Activated CD4-positive, alpha-beta T cell treated with anti-CD3 and anti-CD28 coated beads, Interleukin-10, Interleukin-2, amounts not matched to agents 100 ng/mL and 50 ng/mL, durations not matched to agents 16 hours and 8 hours (primary cell): Measurements from ENCODE around the gene PPFIBP2.

Experiments used
- DNase-seq: peaks from one replicate; pipeline ENCODE4 v3.0.0-alpha.2; 2020

PPFIBP2 gene

DNA sequence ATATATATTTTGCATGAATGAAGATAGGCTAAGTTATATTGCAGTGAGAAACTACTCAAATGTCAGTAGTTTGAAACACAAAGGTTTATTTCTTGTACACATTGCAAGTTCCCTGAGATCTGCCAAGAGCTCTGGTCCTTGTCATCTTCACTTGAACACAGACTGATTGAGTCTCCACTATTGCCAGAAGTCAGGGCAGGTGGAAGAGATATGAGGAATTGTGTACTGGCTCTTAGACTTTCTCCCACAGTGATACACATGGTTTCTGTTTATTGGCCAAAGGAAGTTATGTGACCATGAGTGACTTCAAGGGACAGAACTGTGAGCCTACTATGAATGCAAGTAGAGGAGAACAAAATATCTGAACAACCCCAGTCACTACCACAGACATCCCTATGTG, 44.2 kb downstream of the PPFIBP2 start:
- DNase-seq = no peak

DNA sequence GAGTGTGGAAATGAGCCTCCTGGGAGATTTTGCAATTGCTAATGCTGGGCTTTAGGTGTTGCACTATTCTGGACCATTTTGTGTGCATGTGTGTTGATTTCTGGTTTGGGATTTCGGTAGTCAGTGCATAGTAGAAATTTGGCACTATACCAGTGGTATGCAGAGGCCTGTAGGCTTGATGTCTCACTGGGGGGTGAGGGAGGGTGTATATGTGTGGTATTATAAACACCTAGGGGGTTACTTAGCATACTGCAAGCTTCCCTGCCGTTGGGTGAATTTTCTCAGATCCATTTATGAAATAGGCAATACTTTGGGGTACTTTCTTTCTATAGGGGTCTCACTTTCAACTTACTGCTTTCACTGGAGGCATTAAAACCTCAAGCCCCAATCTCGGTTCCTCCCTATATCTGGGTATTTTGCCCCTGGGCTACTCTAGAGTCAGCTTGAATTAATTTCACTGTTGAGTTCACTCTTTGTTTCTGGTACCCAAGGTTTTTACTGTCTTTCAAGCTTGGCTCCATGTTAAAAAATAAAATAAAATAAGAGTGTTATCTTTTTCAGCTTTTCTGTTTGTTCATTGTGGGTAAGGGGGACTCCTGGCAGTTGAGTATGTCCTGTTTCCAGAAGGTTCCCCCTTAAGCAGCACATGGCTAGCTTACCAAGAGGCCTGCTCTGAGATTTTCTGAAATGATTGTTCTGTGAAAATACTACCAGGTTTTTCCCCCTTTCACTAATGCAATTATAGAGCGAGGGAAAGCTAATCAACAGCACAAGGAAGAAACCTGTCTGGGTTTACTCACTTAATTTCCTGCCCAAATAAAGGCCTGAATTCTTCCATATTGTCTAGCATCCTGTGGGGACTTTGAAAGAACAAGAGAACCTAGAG, 45.8 kb downstream of the PPFIBP2 start:
- DNase-seq = no peak

DNA sequence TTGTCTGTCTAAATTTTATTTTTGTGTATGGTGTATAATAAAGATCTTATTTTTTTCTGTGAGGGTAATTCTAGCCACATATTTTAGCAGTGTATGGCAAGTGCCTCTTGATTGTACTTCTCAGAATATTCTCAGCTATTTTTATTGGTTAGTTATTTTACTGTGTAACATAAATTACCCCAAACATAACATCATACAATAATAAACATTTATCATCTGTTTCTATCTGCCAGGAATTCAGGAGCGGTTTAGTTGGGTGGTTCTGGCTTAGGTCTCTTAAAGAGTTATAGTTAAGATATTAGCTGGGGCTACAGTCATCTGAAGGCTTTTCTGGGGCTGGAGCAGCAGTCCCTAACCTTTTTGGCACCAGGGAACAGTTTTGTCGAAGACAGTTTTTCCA, 47.8 kb downstream of the PPFIBP2 start:
- no peak for DNase-seq

GRCh38 chr11:7563281-7563680, 49.5 kb downstream of the PPFIBP2 start:
- DNase-seq = no peak

GRCh38 chr11:7564803-7565202, 51.0 kb downstream of the PPFIBP2 start:
- DNase-seq = no peak

DNA sequence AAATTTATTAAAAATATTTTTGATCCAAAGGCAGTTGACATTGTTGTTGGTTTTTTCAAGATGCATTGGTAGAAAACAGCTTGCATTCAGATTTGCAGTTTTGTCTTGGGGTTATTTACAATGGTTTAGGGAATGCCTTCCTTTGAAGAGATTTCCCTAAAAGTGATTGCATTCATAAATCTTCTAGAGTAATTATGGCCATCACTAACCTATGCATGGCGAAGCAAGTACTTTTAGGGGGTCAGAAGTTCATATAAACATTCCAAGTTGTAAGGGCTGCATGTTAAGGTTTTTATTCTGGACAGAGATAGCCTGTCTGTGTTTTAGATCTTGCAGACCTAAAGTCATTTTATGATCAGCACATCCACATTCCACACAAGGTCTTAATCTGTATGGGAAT, 53.5 kb downstream of the PPFIBP2 start:
- DNase-seq = no peak

DNA sequence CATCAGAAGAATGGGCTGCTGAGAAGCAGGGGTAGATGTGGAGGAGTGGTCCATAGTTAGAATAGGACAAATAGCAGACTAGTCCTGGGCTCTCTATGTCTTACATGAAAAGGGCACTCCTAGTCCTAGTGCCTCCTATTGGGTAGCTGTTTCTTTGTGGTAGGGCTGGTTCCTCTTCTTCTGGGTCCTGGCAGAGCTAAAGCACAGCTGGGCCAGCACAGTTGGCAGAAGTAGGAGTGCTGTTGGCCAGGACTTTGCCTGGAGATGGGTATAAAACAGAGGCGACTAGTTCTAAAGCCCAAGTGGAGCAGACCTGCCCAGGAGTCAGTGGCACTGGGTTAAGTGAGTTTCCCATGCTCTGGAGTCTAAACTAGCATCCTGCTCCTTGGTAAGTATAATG, 55.2 kb downstream of the PPFIBP2 start:
- DNase-seq = no peak

- no peak for DNase-seq
These were observed 56.4 kb downstream of the PPFIBP2 start for GRCh38 chr11:7570241-7570640.

DNA sequence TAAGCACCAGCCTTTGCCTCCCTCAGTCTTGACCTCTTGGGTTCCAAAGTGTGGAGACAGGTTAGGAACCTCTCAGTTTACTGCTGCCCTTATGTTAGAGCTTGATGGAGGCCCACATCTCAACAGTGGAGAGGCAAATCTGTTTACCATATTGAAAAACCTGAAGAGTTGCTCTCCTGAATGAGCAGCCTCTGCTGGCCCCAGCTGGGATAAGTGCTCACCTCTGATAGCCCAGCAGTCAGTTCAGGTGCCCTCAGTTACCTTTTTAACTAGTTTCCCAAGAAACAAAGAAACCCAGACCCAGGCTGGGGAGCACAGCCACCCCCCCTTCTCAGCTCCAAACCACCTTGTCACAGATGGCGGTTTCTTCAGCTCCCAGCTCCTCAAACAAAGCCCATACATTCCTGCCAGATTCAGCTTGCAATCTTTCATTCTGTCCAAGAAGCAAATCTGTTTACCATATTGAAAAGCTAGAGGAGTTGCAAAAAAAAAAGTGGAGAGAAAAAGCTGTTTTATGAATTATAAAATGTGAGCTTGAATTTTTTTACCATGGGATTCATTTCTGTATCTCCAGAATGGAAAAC, 57.2 kb downstream of the PPFIBP2 start:
- DNase-seq = no peak

GRCh38 chr11:7571640-7572000, 57.8 kb downstream of the PPFIBP2 start:
- DNase-seq = peak; percentile 28

GRCh38 chr11:7572001-7572712, 58.4 kb downstream of the PPFIBP2 start:
- no peak for DNase-seq

DNA sequence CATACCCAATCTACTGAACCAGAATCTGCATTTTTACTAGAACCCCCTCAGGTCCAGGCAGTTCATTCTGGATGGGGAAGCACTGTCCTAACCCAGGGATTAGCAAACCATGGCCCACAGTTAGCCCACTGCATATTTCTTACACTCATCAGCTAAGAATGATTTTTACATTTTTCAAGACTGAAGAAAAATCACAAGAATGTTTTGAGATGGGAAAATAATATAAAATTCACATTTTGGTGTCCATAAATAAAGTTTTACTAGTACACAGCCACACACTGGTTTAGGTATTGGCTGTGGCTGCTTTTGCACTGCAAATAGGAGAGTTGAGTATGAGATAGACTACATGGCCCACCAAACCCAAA, 59.4 kb downstream of the PPFIBP2 start:
- no peak for DNase-seq

DNA sequence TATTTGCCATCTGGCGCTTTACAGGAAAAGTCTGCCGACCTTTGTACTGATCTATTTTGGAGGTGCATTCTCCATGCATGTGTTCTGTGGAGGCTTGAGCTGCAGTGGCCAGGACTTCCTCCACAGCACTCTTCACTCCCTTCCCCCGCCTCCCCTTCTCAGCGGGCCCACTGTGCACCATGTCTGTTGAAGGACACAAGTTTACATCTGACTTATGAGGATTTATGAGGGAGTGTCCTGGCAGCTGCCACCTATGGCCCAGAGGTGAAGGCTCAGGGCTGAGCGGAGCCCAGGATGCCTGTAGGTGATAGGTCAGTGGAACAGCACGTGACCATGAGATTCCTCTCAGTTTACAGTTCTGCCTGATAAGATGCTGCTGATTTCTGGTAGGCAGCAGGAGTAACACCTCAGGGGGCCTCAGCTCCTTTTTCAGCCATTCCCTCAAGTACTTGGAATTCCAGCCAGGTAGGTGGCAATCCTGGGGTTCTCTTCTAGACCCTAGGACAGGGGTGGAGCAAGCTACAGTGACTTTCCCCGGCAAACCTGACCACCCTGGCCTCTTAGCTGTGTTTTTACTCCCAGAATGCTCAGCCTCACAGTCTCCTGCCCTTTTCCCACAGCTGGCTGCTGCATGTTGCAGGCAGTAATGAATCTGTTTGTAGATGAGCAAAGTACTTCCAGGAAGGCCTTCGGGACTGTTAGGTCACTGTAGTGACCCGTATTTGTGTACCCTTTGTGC, 59.9 kb downstream of the PPFIBP2 start:
- no peak for DNase-seq

DNA sequence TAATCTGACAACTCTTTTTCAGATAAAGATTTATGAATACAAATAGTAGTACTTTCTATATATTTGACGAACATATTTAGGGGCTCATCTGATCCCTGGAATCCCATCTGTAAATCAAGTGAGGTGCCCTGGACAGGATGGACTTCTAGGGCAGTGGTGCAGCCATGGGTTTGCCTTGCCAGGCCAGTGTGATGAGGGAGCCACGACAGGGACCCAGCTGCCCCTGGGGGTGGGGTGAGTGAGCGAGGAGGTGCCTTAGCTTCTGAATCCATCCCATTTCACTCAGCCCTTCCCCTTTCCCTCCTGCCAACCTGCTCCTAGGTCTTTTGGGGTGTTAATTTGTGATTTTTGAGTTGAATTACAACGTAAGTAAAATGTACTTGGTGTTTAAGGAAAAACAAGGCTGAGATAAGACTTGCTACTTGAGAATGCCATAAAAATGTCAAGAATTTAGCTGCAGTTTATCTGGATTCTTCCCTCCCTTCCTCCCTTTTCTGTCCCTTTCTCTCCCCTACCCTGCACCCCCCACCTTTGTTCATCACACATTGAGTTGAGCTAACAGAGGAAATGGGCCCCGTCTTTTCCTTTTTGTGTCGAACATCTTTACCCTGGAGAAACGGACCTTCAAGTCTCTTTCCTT, 60.8 kb downstream of the PPFIBP2 start:
- DNase-seq = no peak

- peak; percentile 26 for DNase-seq
These were observed 62.3 kb downstream of the PPFIBP2 start for GRCh38 chr11:7575841-7576725.

GRCh38 chr11:7576726-7577290, 63.0 kb downstream of the PPFIBP2 start:
- no peak for DNase-seq

- DNase-seq = peak; percentile 61
These were observed 63.7 kb downstream of the PPFIBP2 start for GRCh38 chr11:7577291-7578190.

DNA sequence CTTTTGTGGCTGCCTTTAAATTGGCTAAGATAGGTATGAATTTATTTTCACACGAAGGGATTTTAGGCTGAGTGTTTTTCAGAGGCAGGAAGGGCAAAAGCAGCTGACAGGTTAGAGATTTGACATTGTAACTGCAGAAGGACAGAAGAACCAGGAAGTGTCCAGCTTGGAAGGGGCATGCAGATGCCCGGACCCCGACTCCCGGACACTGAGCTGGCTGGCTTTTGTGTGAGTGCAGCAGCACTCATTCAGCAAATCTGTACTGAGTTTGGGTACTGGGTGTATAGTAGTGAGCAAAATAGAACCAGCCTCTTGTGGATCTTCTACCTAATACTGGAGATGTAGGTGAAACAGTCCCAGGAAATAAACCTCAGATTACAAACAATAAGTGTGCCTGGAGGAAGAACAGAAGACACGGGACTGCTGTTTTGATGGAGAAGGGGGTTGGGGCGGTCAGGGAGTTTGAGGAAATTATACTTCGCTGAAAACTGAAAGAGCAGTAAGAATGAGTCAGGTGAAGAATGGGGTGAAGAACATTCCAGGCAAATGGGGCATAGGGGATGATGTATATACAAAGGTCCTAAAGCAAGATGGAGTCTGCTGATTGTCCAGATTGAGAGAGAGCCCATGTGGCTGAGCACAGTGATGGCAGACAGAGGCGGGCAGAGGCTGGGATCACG, 64.6 kb downstream of the PPFIBP2 start:
- no peak for DNase-seq

- DNase-seq = no peak
These were observed 65.6 kb downstream of the PPFIBP2 start for GRCh38 chr11:7579361-7579791.
